Stimulated activated naive CD4-positive, alpha-beta T cell (primary cell): Measurements from ENCODE around the gene CLPSL1.

Experiments used
- DNase-seq, 6 experiments: peaks; one replicate each; lab custom pipeline; 2025; lab: John Stamatoyannopoulos, UW

Gene CLPSL1

DNA sequence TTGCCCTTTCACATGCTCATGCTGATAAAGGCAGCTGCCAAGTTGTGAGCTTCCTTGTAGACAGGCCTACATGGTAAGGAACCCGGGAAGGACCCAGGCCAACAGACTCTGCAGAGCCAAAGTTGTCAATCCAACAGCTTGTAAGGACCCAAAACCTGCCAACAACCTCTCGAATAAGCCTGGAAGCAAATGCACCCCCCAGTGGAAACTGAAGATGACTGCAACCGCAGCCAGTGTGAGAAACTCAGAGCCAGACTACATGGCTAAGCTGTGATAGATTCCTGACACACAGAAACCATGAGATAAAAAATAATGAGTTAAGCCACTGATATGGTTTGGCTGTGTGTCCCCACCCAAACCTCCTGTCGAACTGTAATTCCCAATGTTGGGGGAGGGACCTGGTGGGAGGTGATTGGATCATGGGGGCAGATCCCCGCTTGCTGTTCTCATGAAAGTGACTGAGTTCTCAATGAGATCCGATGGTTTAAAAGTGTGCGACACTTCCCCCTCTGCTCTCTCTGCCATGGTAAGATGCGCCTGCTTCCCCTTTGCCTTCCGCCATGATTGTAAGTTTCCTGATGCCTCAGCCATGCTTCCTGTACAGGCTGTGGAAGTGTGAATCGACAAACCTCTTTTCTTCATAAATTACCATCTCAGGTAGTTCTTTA, 23.2 kb upstream of the CLPSL1 start:
- no peak for DNase-seq

- DNase-seq: no peak
Measured at GRCh38 chr6:35759426-35759825, 21.4 kb upstream of the CLPSL1 start.

DNA sequence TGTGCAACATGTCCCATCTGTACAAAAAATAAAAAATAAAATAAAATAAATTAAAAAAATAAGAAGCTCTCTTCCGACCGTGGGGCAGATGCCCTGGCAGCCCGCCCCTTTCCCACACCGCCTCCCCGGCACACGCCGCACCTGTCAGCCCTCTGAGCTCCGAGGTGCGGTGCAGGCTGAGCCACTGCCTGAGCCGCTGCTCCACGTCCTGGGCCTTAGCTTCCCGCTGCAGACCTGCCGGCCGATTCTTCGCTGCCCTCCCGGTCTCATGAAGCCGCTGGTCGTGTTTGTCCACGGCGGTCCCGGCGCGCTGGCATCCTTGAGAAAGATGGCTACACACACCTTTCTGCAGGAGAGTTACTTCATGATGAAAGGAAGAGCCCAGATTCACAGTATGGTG, 15.1 kb upstream of the CLPSL1 start:
- no peak for DNase-seq

- DNase-seq: no peak
Measured at GRCh38 chr6:35769211-35769610, 11.6 kb upstream of the CLPSL1 start.

DNA sequence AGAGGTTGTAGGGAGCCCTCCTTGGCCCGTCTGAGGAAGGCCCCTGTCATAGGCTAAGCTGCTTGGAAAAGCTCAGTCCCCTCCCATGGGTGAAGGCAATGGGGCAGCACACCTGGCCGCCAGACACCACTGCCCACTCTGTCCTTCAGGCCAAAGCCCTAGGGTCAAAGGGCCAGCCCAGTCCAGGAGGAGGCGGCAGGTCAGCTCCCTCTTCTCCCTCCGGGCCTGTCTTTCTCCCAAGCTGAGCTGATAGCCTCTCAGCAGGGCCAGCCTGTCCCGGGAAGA, 9.5 kb upstream of the CLPSL1 start:
- no peak for DNase-seq

DNA sequence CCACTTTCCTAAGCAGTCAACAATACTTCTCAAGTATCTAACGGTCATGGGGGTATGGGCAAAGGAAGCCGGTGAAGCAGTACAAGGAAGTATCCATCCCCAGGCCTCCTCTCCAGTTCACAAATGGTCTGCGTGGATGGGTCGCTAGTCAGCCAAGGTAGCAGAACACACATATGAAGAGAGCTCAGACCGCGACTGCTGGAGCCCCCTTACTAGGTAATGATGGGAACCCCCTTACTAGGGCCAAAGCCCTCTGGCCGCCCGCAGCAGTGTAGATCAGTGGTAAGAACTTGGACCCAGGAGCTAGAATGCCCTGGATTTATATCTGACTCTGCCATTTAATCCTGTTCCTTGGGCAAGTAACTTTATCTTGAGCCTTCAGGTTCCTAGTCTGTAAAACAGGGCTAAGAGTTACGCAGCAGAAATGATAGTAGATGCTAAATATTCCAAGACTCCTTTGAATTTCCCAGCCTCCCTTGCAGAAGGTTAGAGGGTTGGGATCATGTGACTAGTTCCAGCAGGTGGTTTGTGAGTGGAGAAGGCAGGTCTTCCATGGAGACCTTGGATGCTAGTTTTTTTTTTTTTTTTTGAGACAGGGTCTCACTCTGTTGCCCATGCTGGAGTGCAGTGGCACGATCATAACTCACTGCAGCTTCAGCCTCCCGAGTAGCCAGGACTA, 6.6 kb upstream of the CLPSL1 start:
- no peak for DNase-seq

- no peak for DNase-seq
Measured at GRCh38 chr6:35775031-35775430, 5.8 kb upstream of the CLPSL1 start.

DNA sequence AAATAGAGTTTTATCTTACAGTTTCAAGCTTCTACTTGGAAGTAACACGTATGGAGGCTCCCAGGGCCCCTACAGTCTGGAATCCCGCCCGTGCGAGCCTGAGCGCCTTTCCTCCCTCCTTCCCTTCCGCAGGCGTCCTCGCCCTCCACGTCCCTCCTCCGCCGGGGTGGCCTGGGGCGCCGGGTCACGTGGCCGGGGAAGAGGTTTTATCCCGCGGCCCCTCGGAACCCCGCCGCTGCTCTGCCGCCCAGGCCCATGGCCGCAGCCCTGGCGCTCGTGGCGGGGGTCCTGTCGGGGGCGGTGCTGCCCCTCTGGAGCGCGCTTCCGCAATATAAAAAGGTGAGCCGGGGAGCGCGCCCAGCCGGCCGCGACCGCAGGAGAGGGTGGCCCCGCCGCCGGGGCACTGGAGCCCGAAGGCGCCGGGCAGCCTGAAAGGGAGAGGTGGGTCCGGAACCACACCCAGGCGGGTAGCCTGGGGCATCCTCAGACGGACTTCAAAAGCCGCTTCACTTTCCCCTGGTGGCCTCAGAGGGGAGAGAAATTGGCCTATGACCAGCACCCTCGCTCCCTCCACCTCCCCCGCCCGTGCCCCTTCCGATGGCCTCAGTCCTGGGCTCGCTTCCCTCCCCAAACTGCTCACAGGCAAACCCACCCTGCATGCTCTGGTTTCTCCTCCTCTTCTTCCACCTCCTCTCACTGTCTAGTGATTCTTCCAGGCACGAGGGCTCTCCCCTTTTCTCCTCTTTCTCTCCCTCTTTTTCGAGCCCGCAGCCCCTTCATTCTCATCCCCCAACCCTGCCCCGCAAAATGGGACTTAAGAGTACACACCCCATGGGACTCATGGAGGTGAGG, 4.2 kb upstream of the CLPSL1 start, which contains the start of gene CLPSL2:
Gene CLPSL2 (plus strand): TSS at position 235 of the 852 bp plus-strand sequence. CDS start 21 bp downstream, at position 256.
- DNase-seq: peak in 1 of 6 experiments; percentile 7

- no peak for DNase-seq
Measured at GRCh38 chr6:35777356-35778102, 3.3 kb upstream of the CLPSL1 start.

DNA sequence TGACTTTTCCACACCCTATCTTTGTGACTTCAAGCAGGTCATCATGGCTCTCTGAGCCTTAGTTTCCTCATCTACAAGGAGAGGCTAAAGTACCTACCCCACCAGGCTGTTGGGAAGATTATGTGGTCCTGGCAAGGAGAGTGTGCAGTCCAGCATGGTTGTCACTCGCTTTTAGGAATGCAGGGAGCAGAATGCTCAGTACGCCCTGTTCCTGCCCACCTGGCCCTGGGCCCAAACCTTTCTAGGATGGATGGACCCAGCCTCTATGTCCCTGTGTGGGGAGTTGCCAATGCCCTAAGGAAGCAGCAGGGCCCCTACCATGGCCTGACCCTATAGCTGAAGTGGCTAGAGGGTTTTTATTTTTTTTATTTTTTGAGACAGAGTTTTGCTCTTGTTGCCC, 2.4 kb upstream of the CLPSL1 start:
- DNase-seq: no peak

DNA sequence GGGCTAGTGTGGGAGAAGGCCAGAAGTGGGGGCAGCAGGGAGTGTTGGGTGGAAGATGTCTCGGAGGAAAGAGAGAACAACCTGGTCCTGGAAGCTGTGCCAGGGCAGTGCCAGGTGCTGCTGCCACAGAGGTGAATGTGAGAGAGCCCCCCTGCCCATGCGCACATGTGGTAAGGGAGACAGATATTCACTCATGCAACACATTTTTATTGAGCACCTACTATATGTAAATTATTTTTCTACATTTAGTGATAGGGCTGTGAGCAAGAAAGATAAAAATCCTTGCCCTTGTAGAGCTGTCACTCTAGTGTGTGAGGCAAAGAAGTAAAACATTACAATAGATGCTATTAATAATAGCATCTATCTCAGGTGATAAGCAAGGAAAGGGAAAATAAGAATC, 471 bp downstream of the CLPSL1 start:
- no peak for DNase-seq

GRCh38 chr6:35782424-35782823, 1.6 kb downstream of the CLPSL1 start:
- no peak for DNase-seq

DNA sequence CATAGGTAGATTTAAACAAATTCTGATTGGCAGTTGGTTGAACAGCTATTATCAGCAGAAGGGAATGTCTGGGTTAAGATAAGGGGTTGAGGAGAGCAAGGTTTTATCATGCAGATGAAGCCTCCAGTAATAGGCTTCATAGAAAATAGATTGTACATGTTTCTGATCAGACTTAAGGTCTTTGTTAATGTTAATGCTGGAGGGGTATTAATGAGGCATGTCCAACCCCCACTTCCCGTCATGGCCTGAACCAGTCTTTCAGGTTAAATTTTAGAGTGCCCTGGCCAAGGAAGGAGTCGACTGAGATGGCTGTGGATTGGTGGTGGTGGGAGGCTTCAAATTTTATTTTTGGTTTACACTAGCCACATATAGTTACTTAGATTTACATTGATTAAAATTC, 3.4 kb downstream of the CLPSL1 start:
- no peak for DNase-seq

- no peak for DNase-seq
Measured at GRCh38 chr6:35786272-35786671, 5.5 kb downstream of the CLPSL1 start.

DNA sequence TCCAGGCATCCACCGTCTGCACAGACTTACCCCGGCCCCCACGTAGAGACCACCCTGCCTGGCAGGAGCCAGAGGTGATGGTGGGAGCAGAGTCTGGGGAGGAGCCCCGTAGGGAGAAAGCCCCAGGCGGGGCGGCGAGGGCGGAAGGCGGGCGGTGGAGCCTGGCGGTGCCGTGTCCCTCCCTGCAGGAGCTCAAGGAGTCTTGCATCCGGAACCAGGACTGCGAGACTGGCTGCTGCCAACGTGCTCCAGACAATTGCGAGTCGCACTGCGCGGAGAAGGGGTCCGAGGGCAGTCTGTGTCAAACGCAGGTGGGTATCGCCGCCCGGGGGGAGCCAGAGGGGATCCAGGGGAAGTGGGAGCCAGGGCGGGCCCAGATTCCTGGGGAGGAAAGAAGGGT, 6.0 kb downstream of the CLPSL1 start:
- DNase-seq: no peak

DNA sequence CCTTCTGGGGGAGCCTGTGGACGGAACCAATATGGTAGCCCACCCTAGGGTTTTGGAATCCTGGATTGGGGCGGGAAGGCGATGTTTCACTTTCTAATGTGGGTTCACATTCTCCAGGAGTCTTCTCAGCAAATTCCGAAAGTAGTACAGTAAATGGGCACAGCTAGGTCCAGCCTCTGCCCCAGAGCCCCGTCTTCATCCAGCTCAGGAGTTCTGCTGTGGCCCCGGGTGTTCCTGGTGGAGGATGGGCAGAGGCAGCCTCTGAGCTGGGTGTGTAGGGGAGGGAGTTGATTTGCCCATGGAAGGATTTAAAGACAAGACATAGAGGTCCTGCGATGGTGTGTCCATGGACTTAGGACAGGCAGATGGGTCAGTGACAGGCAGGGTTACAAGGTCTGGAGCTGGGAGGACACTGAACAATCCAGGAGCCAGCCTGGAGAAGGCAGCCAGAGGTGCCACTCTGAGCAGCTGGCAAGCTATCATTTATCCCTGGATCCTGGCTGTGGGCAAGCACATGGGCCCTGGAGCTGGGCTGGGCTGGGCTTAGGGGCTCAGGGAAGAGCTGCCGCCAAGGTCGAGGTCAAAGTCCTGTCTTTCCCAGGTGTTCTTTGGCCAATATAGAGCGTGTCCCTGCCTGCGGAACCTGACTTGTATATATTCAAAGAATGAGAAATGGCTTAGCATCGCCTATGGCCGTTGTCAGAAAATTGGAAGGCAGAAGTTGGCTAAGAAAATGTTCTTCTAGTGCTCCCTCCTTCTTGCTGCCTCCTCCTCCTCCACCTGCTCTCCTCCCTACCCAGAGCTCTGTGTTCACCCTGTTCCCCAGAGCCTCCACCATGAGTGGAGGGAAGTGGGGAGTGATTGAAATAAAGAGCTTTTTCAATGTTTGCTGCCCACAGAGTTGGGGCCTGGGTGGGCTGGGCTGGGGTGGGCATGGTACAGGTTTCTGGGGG, 6.7 kb downstream of the CLPSL1 start:
- no peak for DNase-seq

DNA sequence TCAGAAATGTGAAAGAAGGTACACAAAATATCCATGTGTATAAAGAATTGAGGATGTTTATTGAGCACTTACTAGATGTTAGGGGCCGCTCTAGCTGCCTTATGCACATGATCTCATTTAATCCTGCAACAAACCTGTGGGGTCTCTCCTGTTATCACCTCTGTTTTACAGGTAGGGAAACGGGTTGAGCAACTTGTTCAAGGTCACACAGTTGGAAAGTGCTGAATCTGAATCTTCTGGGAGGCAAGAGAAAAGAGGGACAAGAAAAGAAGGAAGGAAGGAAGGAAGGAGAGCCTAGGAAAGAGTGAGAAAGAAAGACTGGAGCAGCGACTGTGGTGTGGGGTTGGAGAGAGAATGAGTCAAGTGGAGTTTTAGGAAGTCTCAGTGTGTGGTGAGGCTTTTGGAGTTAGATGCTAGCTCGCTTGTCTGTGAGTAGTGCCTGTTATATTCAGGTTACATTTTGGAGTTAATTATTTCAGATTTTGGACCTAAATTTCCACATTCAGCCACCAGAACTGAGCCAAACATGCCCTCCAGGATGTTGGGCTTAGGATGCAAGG, 7.7 kb downstream of the CLPSL1 start:
- DNase-seq: no peak

DNA sequence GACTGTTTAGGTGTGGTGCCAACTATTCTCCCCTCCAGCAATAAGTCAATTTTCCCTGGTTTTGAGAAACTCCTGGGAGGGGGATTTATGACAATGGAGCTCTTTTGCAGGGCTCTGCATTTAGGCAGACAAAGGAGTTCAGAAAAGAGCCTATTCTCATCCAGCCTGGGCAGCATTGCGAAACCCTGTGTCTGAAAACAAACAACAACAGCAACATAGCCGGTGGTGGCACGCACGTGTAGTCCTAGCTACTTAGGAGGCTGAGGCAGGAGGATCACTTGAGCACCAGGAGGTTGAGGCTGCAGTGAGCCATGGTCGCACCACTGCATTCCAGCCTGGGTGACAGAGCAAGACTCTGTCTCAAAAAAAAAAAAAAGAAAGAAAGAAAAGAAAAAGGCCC, 9.9 kb downstream of the CLPSL1 start:
- no peak for DNase-seq

DNA sequence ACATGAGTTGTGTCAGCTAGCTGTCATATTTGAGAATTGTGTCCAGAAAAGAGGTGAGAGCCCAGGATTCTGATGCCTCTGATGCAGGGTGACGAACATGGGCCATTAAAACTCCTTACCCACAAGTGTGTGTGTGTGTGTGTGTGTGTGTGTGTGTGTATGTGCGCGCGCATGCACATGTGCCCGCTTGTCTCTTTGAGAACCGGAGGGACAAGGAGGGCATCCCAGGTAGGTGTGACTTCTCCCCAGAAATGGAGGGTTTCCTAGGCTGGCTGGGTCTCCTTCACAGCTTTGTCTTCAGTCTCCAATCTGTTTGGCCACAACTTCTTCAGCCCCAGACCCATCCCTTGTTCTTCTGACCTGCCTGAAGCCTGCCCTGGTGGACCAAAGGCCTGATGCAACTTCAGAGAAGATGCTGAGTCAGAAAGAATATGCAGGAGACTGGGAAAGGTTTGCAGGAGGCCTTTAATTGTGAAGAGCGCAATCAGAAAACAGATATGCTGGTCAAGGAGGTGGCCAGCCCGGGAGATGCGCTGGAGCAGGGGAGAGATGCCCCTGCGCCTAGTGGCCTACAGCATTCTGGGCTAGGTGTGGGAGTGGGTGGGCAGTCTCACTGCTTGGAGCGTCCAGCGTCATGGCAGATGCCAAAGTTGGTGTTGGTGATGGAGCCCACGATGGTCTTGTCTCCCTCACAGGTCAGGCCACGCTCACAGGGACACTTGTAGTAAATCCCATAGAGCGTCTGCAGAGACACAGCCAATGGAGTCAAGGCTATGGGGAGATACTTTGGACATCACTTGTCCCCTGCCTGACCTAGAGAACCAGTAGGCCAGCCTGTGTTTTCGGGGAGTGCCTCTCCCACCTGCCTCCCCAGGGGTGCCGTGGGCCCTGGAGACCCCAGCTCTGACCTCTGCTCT, 14.0 kb downstream of the CLPSL1 start:
- no peak for DNase-seq
